ENCODE results near the gene CHD1L.

DNA sequence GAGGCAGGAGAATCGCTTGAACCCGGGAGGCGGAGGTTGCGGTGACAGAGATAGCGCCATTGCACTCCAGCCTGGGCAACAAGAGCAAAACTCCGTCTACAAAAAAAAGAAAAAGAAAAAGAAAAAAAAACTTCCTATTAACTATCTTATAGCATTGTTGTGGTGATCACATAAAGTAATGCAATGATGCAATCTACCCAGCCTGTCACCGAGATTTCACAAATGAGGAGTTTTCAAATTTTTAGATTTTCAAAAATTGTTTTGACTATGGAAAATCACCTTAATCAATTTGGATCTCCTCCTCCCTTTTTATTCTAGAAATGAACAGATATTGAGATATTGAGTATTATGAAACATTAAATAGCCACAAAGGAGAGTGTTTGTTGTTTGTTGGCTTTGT, 25.3 kb upstream of the CHD1L start:
- no peak for TF ChIP-seq CTCF (IDR thresholded peaks at IDR 0.05)
- TF ChIP-seq ZFX (IDR thresholded peaks at IDR 0.05; ENCODE audit: borderline replicate concordance) = no peak
